Effector memory CD8-positive, alpha-beta T cell (primary cell): ENCODE measurements around the gene PIEZO1.

Experiments used
- ATAC-seq: fragments of 150-1000 bp; cut with Tn5 transposase; replicated peaks from 2 replicates; pipeline ENCODE4 v1.10.0; 2021; ENCODE audit warnings: mild to moderate bottlenecking, moderate library complexity
- DNase-seq, 3 experiments: peaks; one replicate each; pipeline ENCODE4 v3.0.0; 2021
- H3K27ac Mint-ChIP-seq, 2 donors: one replicate each; pipeline ENCODE4 v1.8.0; 2022; ENCODE audit warnings: mild to moderate bottlenecking in 2 of 2, mixed read lengths in 2 of 2, moderate library complexity in 2 of 2
- H3K27me3 Mint-ChIP-seq, 2 donors: one replicate each; pipeline ENCODE4 v1.8.0; 2022; ENCODE audit warnings: mixed read lengths in 2 of 2
- H3K36me3 Mint-ChIP-seq: one replicate; pipeline ENCODE4 v1.8.0; 2022; ENCODE audit warnings: mild to moderate bottlenecking, moderate library complexity, mixed read lengths; ENCODE audit not compliant: insufficient read depth
- H3K4me1 Mint-ChIP-seq, 2 donors: one replicate each; pipeline ENCODE4 v1.8.0; 2022; ENCODE audit warnings: low read depth in 2 of 2, mixed read lengths in 2 of 2
- H3K4me3 Mint-ChIP-seq, 2 donors: one replicate each; pipeline ENCODE4 v1.8.0; 2022; ENCODE audit warnings: mild to moderate bottlenecking in 2 of 2, mixed read lengths in 2 of 2, moderate library complexity in 2 of 2
- H3K9me3 Mint-ChIP-seq, 2 donors: one replicate each; pipeline ENCODE4 v1.8.0; 2022; ENCODE audit warnings: mixed read lengths in 2 of 2

Gene PIEZO1

DNA sequence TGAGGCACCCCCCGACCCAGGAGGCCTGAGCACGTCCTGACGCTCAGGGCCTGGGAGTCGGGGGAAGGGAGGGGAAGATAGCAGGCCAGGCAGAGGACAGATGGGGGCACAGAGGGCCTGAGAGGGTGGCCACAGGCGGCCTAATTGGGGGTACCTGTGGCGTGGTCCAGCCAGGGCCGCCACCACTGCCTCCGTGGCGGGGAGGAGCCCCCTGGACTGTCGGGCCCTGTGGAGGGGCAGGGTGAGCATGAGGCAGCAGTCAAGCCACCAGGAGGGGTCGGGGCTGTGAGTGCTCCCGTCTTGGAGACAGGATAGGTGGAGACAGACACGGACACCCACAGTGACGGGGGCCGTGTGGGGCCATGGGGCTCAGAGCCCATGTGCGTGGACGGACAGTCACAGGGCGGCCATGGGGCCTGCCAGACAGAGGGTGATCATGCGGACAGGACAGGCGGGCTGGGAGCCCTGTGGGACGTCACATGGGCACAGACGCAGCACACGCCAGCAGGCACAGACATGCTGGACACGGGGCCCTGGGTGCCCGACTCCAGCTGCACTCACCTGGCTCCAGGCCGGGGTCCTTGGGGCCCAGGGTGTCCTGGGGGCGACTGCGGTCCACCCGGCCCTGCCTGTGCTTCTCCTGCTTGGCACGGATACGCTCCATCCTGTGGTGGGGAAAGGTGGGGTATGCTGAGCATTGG, 60.0 kb downstream of the PIEZO1 start:
- Mint-ChIP-seq H3K4me1 (peaks cover 0 to 5% of the 10 kb centered on the region in 2 donors), H3K27ac (no peak overlapping the region), H3K36me3 (peaks cover 72% of the 10 kb centered on the region), H3K4me3 (no peak overlapping the region), H3K9me3 (no peaks in the 10 kb centered on the region), H3K27me3 (no peaks in the 10 kb centered on the region)
- DNase-seq = no peak
- ATAC-seq = no peak

- DNase-seq (no peak), ATAC-seq (no peak)
- Mint-ChIP-seq H3K4me1 (peaks cover 0 to 6% of the 10 kb centered on the region in 2 donors), H3K36me3 (peaks cover 73% of the 10 kb centered on the region), H3K27me3 (no peaks in the 10 kb centered on the region), H3K9me3 (no peaks in the 10 kb centered on the region), H3K4me3 (no peak overlapping the region), H3K27ac (peak overlapping the region in 1 of 2 donors; percentile 49)
Measured at GRCh38 chr16:88723911-88724310, 61.1 kb downstream of the PIEZO1 start.

- Mint-ChIP-seq H3K9me3 (no peaks in the 10 kb centered on the region), H3K27me3 (no peaks in the 10 kb centered on the region), H3K4me1 (peaks cover 0 to 6% of the 10 kb centered on the region in 2 donors), H3K36me3 (peaks cover 77% of the 10 kb centered on the region), H3K4me3 (no peak overlapping the region), H3K27ac (peak overlapping the region in 1 of 2 donors; percentile 49)
- DNase-seq (no peak), ATAC-seq (no peak)
Measured at GRCh38 chr16:88723507-88723887, 61.5 kb downstream of the PIEZO1 start.

DNA sequence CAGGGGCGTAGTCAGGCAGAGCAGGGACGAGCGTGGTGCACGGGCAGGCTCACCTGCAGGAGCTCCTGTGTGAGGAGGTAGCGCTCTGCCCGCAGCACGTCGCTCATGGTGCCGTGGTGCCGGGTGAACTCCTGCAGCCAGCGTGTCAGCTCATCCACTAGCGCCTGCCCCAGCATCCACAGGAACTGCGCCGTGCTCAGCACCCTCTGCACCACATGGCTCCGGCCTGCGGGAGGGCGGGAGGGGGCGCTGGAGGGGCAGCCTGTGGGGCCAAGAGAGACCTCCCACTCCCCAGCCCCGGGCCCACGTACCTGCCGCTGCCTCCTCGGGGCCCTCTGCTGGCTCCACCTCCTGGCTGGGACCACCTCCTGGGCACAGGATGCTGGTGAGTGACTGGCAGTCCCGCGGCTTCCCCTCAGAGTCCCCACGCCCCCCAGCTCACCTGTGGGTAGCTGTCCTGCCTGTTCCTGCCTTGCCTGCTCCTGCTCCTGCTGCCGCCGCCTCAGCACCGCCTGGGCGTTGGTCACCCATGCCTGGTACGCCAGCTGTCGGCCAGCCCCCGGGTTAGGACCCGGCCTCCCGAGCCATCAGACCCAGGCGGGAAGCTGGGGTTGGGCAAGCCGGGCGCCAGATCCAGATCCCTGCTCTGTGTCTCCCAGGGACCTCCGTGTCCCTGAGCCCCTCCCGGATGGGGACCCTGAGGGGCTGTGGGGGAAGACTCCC, 62.1 kb downstream of the PIEZO1 start:
- Mint-ChIP-seq H3K9me3 (no peaks in the 10 kb centered on the region), H3K36me3 (peaks cover 80% of the 10 kb centered on the region), H3K4me3 (no peak overlapping the region), H3K4me1 (peaks cover 0 to 10% of the 10 kb centered on the region in 2 donors), H3K27me3 (no peaks in the 10 kb centered on the region), H3K27ac (peak overlapping the region in 1 of 2 donors; percentile 26)
- DNase-seq (no peak), ATAC-seq (no peak)

DNA sequence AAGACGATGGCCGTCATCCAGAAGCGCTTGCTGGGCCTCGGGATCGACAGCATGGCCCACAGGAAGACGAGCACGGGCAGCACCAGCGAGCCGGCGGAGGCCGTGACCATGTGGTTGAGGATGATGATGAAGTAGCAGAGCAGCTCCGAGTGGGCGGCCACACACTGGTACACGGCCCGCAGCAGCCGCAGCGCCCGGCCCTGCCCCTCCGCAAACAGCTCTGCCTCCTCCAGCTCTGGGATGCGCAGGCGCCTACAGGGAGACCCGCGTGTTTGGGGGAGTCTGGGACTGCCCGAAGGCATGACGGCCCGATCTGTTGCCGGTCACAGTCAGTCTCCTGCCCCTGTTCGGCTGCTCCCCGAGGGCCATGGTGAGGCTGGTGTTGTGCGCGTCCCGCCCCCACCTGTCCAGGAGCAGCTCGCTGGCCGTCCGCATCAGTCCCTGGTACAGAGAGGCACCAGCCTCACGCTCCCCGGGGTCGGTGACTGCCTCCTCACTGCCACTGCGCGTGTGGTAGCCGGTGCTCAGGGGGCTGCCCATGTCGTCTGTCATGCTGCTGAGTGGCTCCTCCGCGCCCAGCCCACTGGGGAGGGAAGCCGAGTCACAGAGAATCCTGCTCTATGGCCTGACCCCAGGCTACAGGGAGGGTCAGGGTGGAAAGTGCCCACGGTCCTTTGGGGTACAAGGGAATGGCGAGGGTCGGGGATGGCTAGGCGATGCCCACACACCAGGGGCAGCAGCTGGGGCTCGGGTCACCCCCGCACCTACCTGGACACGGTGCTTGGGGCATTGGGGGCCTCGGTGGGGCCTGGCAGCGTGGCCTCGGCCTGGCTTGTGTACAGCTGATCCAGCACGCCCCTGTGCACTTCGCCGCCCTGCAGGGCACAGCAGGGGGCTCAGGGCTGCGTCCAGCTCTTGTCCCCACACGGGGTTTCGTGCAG, 62.9 kb downstream of the PIEZO1 start:
- Mint-ChIP-seq H3K27me3 (no peaks in the 10 kb centered on the region), H3K4me3 (no peak overlapping the region), H3K4me1 (peaks cover 0 to 16% of the 10 kb centered on the region in 2 donors)

GRCh38 chr16:88721236-88721635, 63.8 kb downstream of the PIEZO1 start:
- no peaks in the 10 kb centered on the region for H3K27me3 Mint-ChIP-seq
- no peaks in the 10 kb centered on the region for H3K9me3 Mint-ChIP-seq
- peaks cover 0 to 16% of the 10 kb centered on the region in 2 donors for H3K4me1 Mint-ChIP-seq
- ATAC-seq = no peak
- no peak for DNase-seq
- no peak overlapping the region for H3K4me3 Mint-ChIP-seq
- H3K36me3 Mint-ChIP-seq = peaks cover 81% of the 10 kb centered on the region
- H3K27ac Mint-ChIP-seq = no peak overlapping the region

More for the DNA sequence above, 62.9 kb downstream of the PIEZO1 start:
- peaks cover 81% of the 10 kb centered on the region for H3K36me3 Mint-ChIP-seq
- H3K9me3 Mint-ChIP-seq = no peaks in the 10 kb centered on the region
- ATAC-seq (no peak), DNase-seq (no peak)
- H3K27ac Mint-ChIP-seq = peak overlapping the region in 1 of 2 donors; percentile 26

- Mint-ChIP-seq H3K4me3 (no peak overlapping the region), H3K27me3 (no peaks in the 10 kb centered on the region), H3K9me3 (no peaks in the 10 kb centered on the region), H3K4me1 (peaks cover 0 to 16% of the 10 kb centered on the region in 2 donors), H3K27ac (peak overlapping the region in 1 of 2 donors; percentile 76), H3K36me3 (peaks cover 79% of the 10 kb centered on the region)
- DNase-seq = no peak
- no peak for ATAC-seq
Measured at GRCh38 chr16:88720396-88720970, 64.5 kb downstream of the PIEZO1 start.

- Mint-ChIP-seq H3K9me3 (no peaks in the 10 kb centered on the region), H3K4me3 (no peak overlapping the region), H3K27ac (peak overlapping the region; percentile 49 to 76), H3K36me3 (peaks cover 81% of the 10 kb centered on the region), H3K4me1 (peaks cover 0 to 16% of the 10 kb centered on the region in 2 donors), H3K27me3 (no peaks in the 10 kb centered on the region)
- ATAC-seq (no peak), DNase-seq (no peak)
Measured at GRCh38 chr16:88719933-88720296, 65.1 kb downstream of the PIEZO1 start.

DNA sequence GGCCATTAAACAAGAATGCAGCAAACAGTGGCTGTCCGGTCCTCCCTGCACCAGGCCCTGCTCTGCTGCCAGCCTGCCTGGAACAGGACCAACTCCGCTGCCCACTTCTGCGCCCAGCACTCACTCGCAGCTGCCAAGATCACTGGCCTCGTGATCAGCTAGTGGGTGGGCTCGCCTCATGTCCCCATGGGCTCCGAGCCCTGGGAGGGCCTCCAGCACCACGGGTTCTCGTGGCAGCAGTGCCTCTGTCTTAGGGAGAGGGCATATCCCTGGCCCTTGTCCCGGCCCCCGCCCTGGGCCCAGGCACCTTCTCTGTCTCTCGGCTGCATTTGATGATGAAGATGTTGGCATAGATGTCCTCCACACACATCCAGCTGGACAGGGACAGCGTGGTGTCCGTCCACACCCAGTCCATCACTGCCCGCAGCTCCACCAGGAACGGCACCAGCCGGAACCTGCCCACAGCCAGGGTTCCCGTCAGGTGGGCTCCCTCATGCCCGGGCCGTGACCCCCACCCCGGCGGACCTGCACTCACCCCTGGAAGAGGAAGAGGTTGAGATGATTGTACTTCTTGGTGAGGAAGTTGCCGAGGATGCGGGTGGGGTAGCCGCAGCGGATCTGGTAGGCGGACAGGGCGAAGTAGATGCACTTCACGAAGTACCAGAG, 65.6 kb downstream of the PIEZO1 start:
- Mint-ChIP-seq H3K4me3 (no peak overlapping the region), H3K4me1 (peaks cover 0 to 16% of the 10 kb centered on the region in 2 donors), H3K9me3 (no peaks in the 10 kb centered on the region), H3K27ac (peak overlapping the region; percentile 49 to 76), H3K27me3 (no peaks in the 10 kb centered on the region), H3K36me3 (peaks cover 79% of the 10 kb centered on the region)
- ATAC-seq = no peak
- no peak for DNase-seq

DNA sequence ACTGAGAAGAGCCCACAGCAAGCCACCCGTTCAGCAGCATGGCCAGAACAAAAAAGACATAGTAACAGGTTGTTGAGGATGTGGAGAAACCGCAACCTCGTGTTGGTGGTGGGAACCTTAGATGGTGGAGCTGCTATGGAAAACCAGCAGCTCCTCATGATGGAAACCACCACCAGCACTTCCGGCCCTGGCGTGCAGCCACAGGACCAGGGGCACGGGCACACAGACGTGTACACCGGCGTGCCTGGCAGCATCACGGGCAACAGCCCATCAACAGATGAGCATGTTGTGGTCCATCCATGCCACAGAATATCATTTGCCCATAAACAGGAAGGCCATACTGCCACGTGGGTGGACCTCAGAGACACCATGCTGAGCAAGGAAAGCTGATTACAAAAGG, 66.8 kb downstream of the PIEZO1 start:
- Mint-ChIP-seq H3K36me3 (peaks cover 74% of the 10 kb centered on the region), H3K27me3 (no peaks in the 10 kb centered on the region), H3K4me1 (peaks cover 0 to 16% of the 10 kb centered on the region in 2 donors), H3K9me3 (no peaks in the 10 kb centered on the region), H3K27ac (no peak overlapping the region), H3K4me3 (no peak overlapping the region)
- DNase-seq (no peak), ATAC-seq (peak; percentile 73)

- no peak for ATAC-seq
- H3K4me3 Mint-ChIP-seq = no peak overlapping the region
- no peak for DNase-seq
- peaks cover 6 to 19% of the 10 kb centered on the region in 2 donors for H3K4me1 Mint-ChIP-seq
- peak overlapping the region in 1 of 2 donors; percentile 44 for H3K27ac Mint-ChIP-seq
- H3K27me3 Mint-ChIP-seq = no peaks in the 10 kb centered on the region
- H3K9me3 Mint-ChIP-seq = no peaks in the 10 kb centered on the region
- H3K36me3 Mint-ChIP-seq = peaks cover 65% of the 10 kb centered on the region
Measured at GRCh38 chr16:88716601-88717001, 68.4 kb downstream of the PIEZO1 start.

DNA sequence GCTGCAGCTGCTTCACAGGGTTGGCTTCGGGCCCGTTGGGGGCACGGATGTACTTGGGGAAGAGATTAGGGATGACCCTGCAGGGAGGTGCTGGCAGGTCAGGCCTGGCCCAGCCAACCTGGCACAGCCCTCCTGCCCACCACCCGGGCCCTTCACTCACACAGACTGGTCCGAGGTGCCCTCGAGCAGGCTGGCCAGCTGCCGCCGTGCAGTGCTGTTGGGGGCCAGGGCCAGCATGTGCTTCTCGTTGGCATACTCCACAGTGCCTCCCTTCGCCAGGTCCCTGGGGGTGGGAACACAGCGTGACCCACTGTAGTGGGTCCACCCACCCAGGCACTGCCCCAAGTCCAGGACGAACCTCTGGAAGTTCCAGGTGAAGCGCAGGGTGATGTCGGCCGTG, 68.8 kb downstream of the PIEZO1 start:
- ATAC-seq (no peak), DNase-seq (no peak)
- Mint-ChIP-seq H3K27me3 (no peaks in the 10 kb centered on the region), H3K9me3 (no peaks in the 10 kb centered on the region), H3K4me1 (peaks cover 7 to 20% of the 10 kb centered on the region in 2 donors), H3K27ac (no peak overlapping the region), H3K4me3 (no peak overlapping the region), H3K36me3 (peaks cover 62% of the 10 kb centered on the region)
